Esophagus muscularis mucosa (tissue), 3 donors: ENCODE results near the gene SPC25.

ENCODE experiments used
- POLR2A ChIP-seq: fragments of 450-650 bp; IDR thresholded peaks from one replicate; pipeline ENCODE4 v1.6.1; 2017; ENCODE audit warnings: antibody characterized with exemption, moderate library complexity, mild to moderate bottlenecking, low read depth
- POLR2AphosphoS5 ChIP-seq, 2 donors: sonication (generic); formaldehyde crosslinking; IDR thresholded peaks; one replicate each; pipeline ENCODE4 v1.6.1; 2017; ENCODE audit warnings: antibody characterized with exemption in 2 of 2
- TF ChIP-seq, protein P1 (sequence below), 3 experiments: fragments of 200-600 bp in 2 of 3; fragments of 450-650 bp in 1 of 3; sonication (generic) in 2 of 3; IDR thresholded peaks; one replicate each; pipeline ENCODE4 v1.5.1; 2017 to 2019; ENCODE audit warnings: antibody characterized with exemption in 3 of 3, mild to moderate bottlenecking in 2 of 3, moderate library complexity in 1 of 3

DNA sequence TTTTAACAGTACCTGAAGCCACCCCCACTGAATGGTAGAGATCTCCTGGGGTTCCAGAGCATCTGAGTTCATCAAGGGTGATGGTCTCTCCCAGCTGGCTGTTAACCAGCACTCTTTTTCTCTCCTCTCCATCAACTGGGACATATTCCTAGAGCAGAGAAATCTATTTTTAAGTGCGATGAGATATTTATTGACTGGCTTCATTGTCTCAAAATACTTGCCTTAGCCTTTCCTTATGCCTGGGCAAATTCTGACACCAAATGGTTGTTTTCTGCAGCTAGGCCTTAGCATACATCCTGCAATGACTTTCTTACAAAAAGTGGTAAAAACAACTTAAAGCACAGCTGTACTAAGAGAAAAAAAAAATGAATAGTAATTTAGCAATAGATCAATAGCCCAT is 68.2 kb downstream of the SPC25 start:
- TF ChIP-seq, protein P1, sequence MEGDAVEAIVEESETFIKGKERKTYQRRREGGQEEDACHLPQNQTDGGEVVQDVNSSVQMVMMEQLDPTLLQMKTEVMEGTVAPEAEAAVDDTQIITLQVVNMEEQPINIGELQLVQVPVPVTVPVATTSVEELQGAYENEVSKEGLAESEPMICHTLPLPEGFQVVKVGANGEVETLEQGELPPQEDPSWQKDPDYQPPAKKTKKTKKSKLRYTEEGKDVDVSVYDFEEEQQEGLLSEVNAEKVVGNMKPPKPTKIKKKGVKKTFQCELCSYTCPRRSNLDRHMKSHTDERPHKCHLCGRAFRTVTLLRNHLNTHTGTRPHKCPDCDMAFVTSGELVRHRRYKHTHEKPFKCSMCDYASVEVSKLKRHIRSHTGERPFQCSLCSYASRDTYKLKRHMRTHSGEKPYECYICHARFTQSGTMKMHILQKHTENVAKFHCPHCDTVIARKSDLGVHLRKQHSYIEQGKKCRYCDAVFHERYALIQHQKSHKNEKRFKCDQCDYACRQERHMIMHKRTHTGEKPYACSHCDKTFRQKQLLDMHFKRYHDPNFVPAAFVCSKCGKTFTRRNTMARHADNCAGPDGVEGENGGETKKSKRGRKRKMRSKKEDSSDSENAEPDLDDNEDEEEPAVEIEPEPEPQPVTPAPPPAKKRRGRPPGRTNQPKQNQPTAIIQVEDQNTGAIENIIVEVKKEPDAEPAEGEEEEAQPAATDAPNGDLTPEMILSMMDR (IDR thresholded peaks at IDR 0.05), result no peak
- TF ChIP-seq POLR2A, result no peak
- no peak for TF ChIP-seq POLR2AphosphoS5 (IDR thresholded peaks at IDR 0.05)
